ENCODE data around the gene RAB3C.
A peak's percentile ranks its signal among the peaks of the same experiment; 100 is the strongest.

DNA sequence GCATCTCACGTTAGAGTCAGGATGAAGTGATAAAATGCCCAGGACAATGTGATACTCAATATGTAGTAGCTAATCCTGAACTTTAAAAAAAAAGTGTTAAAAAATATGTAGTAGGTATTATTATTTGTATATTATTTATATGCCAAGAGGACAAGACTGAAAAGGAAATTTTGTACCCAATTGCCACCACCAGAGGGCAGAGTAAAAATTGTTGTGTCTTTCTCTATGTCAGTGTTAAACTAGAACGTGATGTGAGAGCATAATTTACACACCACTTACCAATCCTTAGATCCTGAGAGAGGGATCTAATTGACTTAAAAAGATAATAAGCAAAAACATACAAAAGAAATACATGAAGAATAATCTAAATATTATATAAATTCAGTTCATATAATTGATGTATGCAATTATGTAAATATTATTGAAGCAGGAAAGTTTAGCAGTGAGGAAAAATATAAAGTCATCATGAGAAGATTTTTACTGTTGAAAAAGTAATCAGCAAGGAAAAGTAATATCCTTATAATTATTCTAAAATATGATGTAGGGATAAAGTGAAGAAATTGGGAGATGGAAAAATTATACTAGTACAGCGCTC lies 288.9 kb downstream of the RAB3C start:
- TF ChIP-seq, protein P1, sequence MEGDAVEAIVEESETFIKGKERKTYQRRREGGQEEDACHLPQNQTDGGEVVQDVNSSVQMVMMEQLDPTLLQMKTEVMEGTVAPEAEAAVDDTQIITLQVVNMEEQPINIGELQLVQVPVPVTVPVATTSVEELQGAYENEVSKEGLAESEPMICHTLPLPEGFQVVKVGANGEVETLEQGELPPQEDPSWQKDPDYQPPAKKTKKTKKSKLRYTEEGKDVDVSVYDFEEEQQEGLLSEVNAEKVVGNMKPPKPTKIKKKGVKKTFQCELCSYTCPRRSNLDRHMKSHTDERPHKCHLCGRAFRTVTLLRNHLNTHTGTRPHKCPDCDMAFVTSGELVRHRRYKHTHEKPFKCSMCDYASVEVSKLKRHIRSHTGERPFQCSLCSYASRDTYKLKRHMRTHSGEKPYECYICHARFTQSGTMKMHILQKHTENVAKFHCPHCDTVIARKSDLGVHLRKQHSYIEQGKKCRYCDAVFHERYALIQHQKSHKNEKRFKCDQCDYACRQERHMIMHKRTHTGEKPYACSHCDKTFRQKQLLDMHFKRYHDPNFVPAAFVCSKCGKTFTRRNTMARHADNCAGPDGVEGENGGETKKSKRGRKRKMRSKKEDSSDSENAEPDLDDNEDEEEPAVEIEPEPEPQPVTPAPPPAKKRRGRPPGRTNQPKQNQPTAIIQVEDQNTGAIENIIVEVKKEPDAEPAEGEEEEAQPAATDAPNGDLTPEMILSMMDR (conservative IDR thresholded peaks at IDR 0.05; ENCODE audit: low read length) = peak; percentile 60
- TF ChIP-seq EZH2phosphoT487 (IDR thresholded peaks at IDR 0.05; ENCODE audit: borderline replicate concordance) = no peak
